SK-N-SH treated with all-trans-retinoic acid at 6 μM for 48 hours (cell line): ENCODE measurements around the gene ELMO1.

Experiments
- ATAC-seq: fragments of 200-7000 bp; cut with Tn5 transposase; 3 replicates; pipeline ENCODE4 v1.9.1; 2020; ENCODE audit warnings: mild to moderate bottlenecking, moderate library complexity
- ARNTL ChIP-seq: fragments of 450-650 bp; formaldehyde crosslinking; IDR thresholded peaks from 2 replicates; pipeline ENCODE4 v1.5.0; 2020; ENCODE audit warnings: low read depth, mild to moderate bottlenecking, moderate library complexity, borderline replicate concordance
- BACH2 ChIP-seq: fragments of 250-450 bp; sonication (Bioruptor Pico); IDR thresholded peaks from 2 replicates; pipeline ENCODE4 v1.9.0; 2021; ENCODE audit warnings: mild to moderate bottlenecking, borderline replicate concordance
- CSDC2 ChIP-seq: fragments of 250-450 bp; sonication (Bioruptor Pico); IDR thresholded peaks from 2 replicates; pipeline ENCODE4 v1.5.0; 2020; ENCODE audit warnings: mild to moderate bottlenecking, moderate library complexity
- ESRRG ChIP-seq: fragments of 250-450 bp; sonication (Bioruptor Pico); IDR thresholded peaks from 2 replicates; pipeline ENCODE4 v1.6.1; 2021; ENCODE audit warnings: mild to moderate bottlenecking
- GLIS3 ChIP-seq: fragments of 250-450 bp; sonication (Bioruptor Pico); IDR thresholded peaks from 2 replicates; pipeline ENCODE4 v1.5.0; 2020; ENCODE audit warnings: mild to moderate bottlenecking, moderate library complexity
- ISL1 ChIP-seq: fragments of 250-450 bp; sonication (Bioruptor Pico); IDR thresholded peaks from 2 replicates; pipeline ENCODE4 v2.1.2; 2022; ENCODE audit warnings: mild to moderate bottlenecking, moderate library complexity
- PPARA ChIP-seq: fragments of 250-450 bp; sonication (Bioruptor Pico); IDR thresholded peaks from 2 replicates; pipeline ENCODE4 v1.5.0; 2020; ENCODE audit warnings: mild to moderate bottlenecking, borderline replicate concordance
- RARB ChIP-seq: fragments of 250-450 bp; sonication (Bioruptor Pico); IDR thresholded peaks from 2 replicates; pipeline ENCODE4 v1.8.0; 2021; ENCODE audit warnings: mild to moderate bottlenecking, moderate library complexity
- SNAI2 ChIP-seq: fragments of 250-450 bp; sonication (Bioruptor Pico); IDR thresholded peaks from 2 replicates; pipeline ENCODE4 v1.5.0; 2020; ENCODE audit warnings: mild to moderate bottlenecking, moderate library complexity
- TCF4 ChIP-seq: fragments of 250-450 bp; sonication (Bioruptor Pico); IDR thresholded peaks from 2 replicates; pipeline ENCODE4 v1.8.0; 2021; ENCODE audit warnings: mild to moderate bottlenecking, moderate library complexity, borderline replicate concordance
- ZC3H10 ChIP-seq: fragments of 250-450 bp; sonication (Bioruptor Pico); IDR thresholded peaks from 2 replicates; pipeline ENCODE4 v1.5.1; 2021; ENCODE audit warnings: mild to moderate bottlenecking, moderate library complexity
- ZFP3 ChIP-seq: fragments of 250-450 bp; sonication (Bioruptor Pico); IDR thresholded peaks from 2 replicates; pipeline ENCODE4 v1.5.0; 2020; ENCODE audit warnings: mild to moderate bottlenecking, moderate library complexity
- ZFP30 ChIP-seq: fragments of 450-650 bp; formaldehyde crosslinking; IDR thresholded peaks from 2 replicates; pipeline ENCODE4 v1.5.0; 2022; ENCODE audit warnings: mild to moderate bottlenecking, moderate library complexity
- ZNF565 ChIP-seq: fragments of 450-650 bp; formaldehyde crosslinking; conservative IDR thresholded peaks from 2 replicates; pipeline ENCODE4 v1.5.0; 2020; ENCODE audit warnings: low read depth, mild to moderate bottlenecking, moderate library complexity
- ZNF8 ChIP-seq: fragments of 450-650 bp; formaldehyde crosslinking; IDR thresholded peaks from 2 replicates; pipeline ENCODE4 v1.5.0; 2020; ENCODE audit warnings: mild to moderate bottlenecking, moderate library complexity
- TF ChIP-seq, protein P1 (sequence below): fragments of 250-450 bp; sonication (Bioruptor Pico); IDR thresholded peaks from 2 replicates; pipeline ENCODE4 v1.8.0; 2021; ENCODE audit warnings: low read depth, mild to moderate bottlenecking, moderate library complexity, borderline replicate concordance
- TF ChIP-seq, protein P2 (sequence below): fragments of 250-450 bp; sonication (Bioruptor Pico); IDR thresholded peaks from 2 replicates; pipeline ENCODE4 v1.5.1; 2021; ENCODE audit warnings: mild to moderate bottlenecking, moderate library complexity
- TF ChIP-seq, protein P3 (sequence below): fragments of 250-450 bp; sonication (Bioruptor Pico); IDR thresholded peaks from 2 replicates; pipeline ENCODE4 v1.5.0; 2020; ENCODE audit warnings: mild to moderate bottlenecking, moderate library complexity

The ELMO1 gene

DNA sequence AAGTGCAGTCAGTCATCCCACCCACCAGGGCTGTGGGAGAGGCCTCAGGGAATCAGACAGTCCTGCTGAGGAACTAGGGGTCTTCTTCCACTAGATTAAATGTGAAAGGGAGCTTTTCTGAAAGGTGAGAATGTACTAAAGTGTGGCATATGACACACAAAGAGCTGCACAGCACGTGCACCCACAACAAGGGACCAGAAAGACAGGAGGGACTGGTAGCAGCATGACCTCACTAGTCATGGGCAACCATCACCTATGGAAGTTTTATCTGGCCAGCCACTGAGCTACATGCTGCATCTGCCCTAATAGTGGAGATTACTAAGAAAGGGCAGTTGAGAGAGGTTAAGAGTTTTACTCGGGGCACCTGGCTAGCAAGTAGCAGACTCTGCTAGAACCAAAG lies 519.9 kb downstream of the ELMO1 start (continued):
- TF ChIP-seq, protein P1, sequence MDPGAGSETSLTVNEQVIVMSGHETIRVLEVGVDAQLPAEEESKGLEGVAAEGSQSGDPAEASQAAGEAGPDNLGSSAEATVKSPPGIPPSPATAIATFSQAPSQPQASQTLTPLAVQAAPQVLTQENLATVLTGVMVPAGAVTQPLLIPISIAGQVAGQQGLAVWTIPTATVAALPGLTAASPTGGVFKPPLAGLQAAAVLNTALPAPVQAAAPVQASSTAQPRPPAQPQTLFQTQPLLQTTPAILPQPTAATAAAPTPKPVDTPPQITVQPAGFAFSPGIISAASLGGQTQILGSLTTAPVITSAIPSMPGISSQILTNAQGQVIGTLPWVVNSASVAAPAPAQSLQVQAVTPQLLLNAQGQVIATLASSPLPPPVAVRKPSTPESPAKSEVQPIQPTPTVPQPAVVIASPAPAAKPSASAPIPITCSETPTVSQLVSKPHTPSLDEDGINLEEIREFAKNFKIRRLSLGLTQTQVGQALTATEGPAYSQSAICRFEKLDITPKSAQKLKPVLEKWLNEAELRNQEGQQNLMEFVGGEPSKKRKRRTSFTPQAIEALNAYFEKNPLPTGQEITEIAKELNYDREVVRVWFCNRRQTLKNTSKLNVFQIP (CRISPR knock-in tag): no peak
- TF ChIP-seq, protein P2, sequence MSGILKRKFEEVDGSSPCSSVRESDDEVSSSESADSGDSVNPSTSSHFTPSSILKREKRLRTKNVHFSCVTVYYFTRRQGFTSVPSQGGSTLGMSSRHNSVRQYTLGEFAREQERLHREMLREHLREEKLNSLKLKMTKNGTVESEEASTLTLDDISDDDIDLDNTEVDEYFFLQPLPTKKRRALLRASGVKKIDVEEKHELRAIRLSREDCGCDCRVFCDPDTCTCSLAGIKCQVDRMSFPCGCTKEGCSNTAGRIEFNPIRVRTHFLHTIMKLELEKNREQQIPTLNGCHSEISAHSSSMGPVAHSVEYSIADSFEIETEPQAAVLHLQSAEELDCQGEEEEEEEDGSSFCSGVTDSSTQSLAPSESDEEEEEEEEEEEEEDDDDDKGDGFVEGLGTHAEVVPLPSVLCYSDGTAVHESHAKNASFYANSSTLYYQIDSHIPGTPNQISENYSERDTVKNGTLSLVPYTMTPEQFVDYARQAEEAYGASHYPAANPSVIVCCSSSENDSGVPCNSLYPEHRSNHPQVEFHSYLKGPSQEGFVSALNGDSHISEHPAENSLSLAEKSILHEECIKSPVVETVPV (CRISPR knock-in tag): no peak
- TF ChIP-seq GLIS3 (CRISPR knock-in tag) (no peak), ARNTL (CRISPR knock-in tag) (no peak), CSDC2 (CRISPR knock-in tag) (no peak), PPARA (CRISPR knock-in tag) (no peak), ZFP30 (CRISPR knock-in tag) (no peak), ZFP3 (no peak)

DNA sequence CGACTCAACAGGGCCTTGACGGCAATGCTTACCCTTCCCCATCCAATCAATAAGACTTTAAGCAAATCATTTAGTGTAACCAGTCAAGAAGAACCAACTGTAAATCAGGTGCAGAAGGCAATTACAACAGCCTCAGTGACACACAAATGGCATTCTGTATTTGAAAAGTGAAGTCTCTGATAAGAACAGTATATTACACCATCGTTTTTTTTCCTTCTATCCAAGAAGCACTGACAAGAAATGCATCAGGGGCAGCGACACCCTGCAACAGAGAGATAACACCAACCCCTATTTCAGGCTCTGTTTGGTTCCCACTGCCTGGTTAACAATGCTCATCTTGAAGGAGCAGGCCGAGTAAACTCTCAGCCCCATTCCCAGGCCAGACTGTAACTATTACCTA lies 520.4 kb downstream of the ELMO1 start:
- no peak for ATAC-seq
- TF ChIP-seq ISL1: no peak
- TF ChIP-seq ZFP3: no peak
- TF ChIP-seq PPARA (CRISPR knock-in tag): no peak
- no peak for TF ChIP-seq SNAI2 (CRISPR knock-in tag)
- no peak for TF ChIP-seq ZFP30 (CRISPR knock-in tag)
- no peak for TF ChIP-seq ZNF565 (CRISPR knock-in tag)
- no peak for TF ChIP-seq ZC3H10
- TF ChIP-seq GLIS3 (CRISPR knock-in tag): no peak
- no peak for TF ChIP-seq BACH2
- TF ChIP-seq, protein P1 (CRISPR knock-in tag): no peak
- TF ChIP-seq TCF4: no peak
- no peak for TF ChIP-seq RARB (CRISPR knock-in tag)

DNA sequence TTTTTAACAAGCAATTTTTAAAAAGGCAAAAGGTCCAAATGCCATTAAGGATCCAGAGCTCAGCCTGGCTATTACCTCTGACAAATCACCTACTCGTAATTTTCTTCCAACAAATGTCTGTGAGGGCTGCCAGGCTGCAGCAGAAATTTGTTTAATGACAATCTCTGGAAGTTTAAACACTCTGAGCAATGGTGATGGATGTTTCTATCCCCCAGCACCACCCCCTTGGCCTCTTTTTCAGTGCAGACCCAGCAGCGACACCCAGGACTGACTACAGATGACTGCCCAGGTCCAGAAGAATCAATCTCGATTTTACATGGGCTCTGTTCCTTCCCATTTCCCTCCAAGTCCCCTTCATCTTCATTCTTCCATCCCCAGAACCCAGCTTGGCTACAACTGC lies 523.0 kb downstream of the ELMO1 start:
- no peak for ATAC-seq
- TF ChIP-seq, protein P2 (CRISPR knock-in tag): no peak
- TF ChIP-seq, protein P1 (CRISPR knock-in tag): no peak
- TF ChIP-seq GLIS3 (CRISPR knock-in tag) (no peak), SNAI2 (CRISPR knock-in tag) (no peak), ZNF565 (CRISPR knock-in tag) (no peak), ARNTL (CRISPR knock-in tag) (no peak)
- TF ChIP-seq, protein P3, sequence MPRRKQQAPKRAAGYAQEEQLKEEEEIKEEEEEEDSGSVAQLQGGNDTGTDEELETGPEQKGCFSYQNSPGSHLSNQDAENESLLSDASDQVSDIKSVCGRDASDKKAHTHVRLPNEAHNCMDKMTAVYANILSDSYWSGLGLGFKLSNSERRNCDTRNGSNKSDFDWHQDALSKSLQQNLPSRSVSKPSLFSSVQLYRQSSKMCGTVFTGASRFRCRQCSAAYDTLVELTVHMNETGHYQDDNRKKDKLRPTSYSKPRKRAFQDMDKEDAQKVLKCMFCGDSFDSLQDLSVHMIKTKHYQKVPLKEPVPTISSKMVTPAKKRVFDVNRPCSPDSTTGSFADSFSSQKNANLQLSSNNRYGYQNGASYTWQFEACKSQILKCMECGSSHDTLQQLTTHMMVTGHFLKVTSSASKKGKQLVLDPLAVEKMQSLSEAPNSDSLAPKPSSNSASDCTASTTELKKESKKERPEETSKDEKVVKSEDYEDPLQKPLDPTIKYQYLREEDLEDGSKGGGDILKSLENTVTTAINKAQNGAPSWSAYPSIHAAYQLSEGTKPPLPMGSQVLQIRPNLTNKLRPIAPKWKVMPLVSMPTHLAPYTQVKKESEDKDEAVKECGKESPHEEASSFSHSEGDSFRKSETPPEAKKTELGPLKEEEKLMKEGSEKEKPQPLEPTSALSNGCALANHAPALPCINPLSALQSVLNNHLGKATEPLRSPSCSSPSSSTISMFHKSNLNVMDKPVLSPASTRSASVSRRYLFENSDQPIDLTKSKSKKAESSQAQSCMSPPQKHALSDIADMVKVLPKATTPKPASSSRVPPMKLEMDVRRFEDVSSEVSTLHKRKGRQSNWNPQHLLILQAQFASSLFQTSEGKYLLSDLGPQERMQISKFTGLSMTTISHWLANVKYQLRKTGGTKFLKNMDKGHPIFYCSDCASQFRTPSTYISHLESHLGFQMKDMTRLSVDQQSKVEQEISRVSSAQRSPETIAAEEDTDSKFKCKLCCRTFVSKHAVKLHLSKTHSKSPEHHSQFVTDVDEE (CRISPR knock-in tag): no peak

DNA sequence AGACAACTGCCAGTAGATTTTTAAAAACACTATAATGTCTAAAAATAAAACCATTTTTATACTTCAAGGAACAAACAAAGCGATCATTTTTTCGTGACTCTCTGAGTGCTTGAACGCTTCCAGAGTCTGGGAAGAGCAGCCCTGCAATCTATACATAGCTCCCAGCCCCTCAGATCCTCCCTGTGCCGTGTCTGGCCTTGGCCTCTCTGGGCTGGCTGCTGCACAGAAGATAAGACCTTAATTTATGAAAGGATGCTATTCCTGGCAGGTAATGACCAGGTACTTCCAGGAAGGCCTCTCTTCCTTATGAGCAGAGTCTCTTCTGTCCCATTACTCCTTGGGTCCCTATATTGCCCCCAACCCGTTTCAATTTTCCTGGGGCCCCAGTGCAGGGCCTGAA lies 523.5 kb downstream of the ELMO1 start:
- TF ChIP-seq PPARA (CRISPR knock-in tag) (no peak), TCF4 (no peak), CSDC2 (CRISPR knock-in tag) (no peak), ISL1 (no peak), ESRRG (CRISPR knock-in tag) (no peak), ZNF8 (CRISPR knock-in tag) (no peak), ZFP30 (CRISPR knock-in tag) (no peak), ZC3H10 (no peak), BACH2 (no peak), ZFP3 (no peak), SNAI2 (CRISPR knock-in tag) (no peak)
- TF ChIP-seq, protein P2 (CRISPR knock-in tag): no peak
- ATAC-seq: no peak; the same call in 2 of the 3 replicates
